Testis (tissue), 2 donors: ENCODE results near the gene NOS1AP.

Source experiments
- POLR2A ChIP-seq: fragments of 450-650 bp; IDR thresholded peaks from one replicate; pipeline ENCODE4 v1.6.1; 2017; ENCODE audit warnings: antibody characterized with exemption, mild to moderate bottlenecking, moderate library complexity
- TF ChIP-seq, protein P1 (sequence below), 3 experiments: fragments of 450-650 bp in 2 of 3; fragments of 200-600 bp in 1 of 3; sonication (generic) in 1 of 3; IDR thresholded peaks; one replicate each; pipeline ENCODE4 v1.5.1; 2016 to 2019; ENCODE audit warnings: antibody characterized with exemption in 3 of 3, mild to moderate bottlenecking in 2 of 3, moderate library complexity in 1 of 3

DNA sequence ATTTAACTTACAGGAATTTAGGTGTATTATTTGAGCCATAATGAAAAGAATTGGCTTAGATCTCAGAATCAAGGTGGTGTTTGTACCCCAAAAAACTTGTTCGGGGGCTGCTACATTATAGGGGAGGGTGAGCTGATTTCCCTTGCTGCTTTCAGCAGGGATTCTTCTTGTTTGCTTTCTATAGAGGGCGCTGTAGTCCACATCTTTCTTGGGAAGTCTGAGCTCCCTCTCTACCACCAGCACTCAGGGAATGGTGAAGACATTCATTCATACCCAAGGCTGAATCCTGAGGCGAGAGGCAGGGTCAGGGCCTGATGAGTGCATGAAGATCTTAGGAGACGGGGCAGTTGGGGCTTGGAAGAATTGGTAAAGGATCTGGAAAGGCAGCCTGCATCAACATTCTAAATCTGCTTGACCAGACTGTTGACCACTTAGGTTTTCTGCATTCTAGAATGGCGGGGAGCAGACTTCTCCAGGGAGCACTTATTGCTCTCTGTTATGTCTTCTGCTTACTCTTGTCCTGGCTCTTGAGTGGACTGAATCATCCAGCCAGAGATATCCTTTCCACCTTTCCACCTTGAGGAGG is 288.3 kb downstream of the NOS1AP start:
- no peak for TF ChIP-seq POLR2A
- TF ChIP-seq, protein P1, sequence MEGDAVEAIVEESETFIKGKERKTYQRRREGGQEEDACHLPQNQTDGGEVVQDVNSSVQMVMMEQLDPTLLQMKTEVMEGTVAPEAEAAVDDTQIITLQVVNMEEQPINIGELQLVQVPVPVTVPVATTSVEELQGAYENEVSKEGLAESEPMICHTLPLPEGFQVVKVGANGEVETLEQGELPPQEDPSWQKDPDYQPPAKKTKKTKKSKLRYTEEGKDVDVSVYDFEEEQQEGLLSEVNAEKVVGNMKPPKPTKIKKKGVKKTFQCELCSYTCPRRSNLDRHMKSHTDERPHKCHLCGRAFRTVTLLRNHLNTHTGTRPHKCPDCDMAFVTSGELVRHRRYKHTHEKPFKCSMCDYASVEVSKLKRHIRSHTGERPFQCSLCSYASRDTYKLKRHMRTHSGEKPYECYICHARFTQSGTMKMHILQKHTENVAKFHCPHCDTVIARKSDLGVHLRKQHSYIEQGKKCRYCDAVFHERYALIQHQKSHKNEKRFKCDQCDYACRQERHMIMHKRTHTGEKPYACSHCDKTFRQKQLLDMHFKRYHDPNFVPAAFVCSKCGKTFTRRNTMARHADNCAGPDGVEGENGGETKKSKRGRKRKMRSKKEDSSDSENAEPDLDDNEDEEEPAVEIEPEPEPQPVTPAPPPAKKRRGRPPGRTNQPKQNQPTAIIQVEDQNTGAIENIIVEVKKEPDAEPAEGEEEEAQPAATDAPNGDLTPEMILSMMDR (IDR thresholded peaks at IDR 0.05), result peak in 2 of 3 experiments; percentile 44 to 50
